Rectal smooth muscle tissue (tissue), 1 donor: ENCODE measurements around the gene LRPAP1.
"Not testable (repeated sequence)": the region's sequence is repeated elsewhere in the genome, so short reads cannot be mapped to it uniquely, and the experiment has no call there.

ENCODE experiments used
- H3K27ac ChIP-seq: one replicate; pipeline ENCODE4 v1.7.0; 2013; ENCODE audit warnings: low read depth, low read length, inconsistent platforms
- H3K27me3 ChIP-seq: one replicate; pipeline ENCODE4 v1.7.0; 2013; ENCODE audit warnings: low read length; ENCODE audit not compliant: control insufficient read depth, insufficient read depth
- H3K36me3 ChIP-seq: one replicate; pipeline ENCODE4 v1.7.0; 2013; ENCODE audit warnings: low read length; ENCODE audit not compliant: control insufficient read depth, insufficient read depth
- H3K4me1 ChIP-seq: one replicate; pipeline ENCODE4 v1.7.0; 2013; ENCODE audit warnings: low read length; ENCODE audit not compliant: control insufficient read depth, insufficient read depth
- H3K4me3 ChIP-seq: one replicate; pipeline ENCODE4 v1.7.0; 2013; ENCODE audit warnings: low read length
- H3K9ac ChIP-seq: one replicate; pipeline ENCODE4 v1.7.0; 2013; ENCODE audit warnings: low read length

Gene LRPAP1

GRCh38 chr4:3572363-3572762 is 40.1 kb upstream of the LRPAP1 start:
- no peaks in the 10 kb centered on the region for H3K36me3 ChIP-seq
- no peak overlapping the region for H3K27ac ChIP-seq
- H3K4me3 ChIP-seq: no peak overlapping the region
- H3K27me3 ChIP-seq: no peaks in the 10 kb centered on the region
- no peak overlapping the region for H3K9ac ChIP-seq
- H3K4me1 ChIP-seq: no peaks in the 10 kb centered on the region

DNA sequence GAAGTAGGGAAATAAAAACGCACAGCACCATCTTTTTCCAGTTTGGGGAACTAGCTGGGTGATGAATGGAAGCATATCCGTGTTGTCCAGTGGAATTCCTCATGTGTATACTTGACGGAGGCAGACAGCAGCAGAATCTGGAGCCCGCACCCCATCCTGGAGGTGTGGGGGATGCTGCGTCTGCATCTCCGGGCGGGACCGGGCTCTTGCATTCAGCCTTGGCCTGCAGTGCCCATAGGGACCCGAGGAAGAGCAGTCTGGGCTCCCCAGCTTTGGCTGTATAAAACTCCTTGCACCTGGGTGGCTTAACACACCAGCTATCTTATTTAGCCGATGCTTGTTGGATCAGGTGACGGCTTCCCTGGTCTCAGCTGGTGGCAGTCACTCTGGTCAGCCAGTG is 39.7 kb upstream of the LRPAP1 start:
- Histone ChIP-seq H3K9ac (no peak overlapping the region), H3K4me1 (no peaks in the 10 kb centered on the region), H3K27me3 (no peaks in the 10 kb centered on the region), H3K27ac (no peak overlapping the region), H3K4me3 (no peak overlapping the region), H3K36me3 (no peaks in the 10 kb centered on the region)

DNA sequence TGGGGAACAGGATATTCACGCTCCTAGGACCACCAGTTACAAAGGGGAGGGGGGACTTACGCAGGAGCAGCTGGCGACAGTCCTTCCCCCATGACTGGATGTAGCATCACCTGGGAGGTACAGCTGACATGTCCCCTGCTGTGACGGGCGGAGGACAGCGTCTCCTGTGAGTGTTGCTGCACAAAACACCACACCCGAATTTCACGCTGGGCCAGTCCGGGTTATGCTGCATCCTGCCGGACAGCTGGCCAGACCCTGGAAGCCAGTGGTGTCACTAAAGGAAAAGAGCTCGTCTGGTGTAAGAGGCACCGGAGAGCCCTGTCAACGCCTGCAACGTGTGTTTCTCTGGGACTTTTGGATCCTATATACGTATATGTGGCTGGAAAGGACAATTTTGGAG is 38.7 kb upstream of the LRPAP1 start:
- not testable (repeated sequence) for H3K36me3 ChIP-seq, H3K4me3 ChIP-seq

GRCh38 chr4:3569611-3570010 is 37.4 kb upstream of the LRPAP1 start:
- not testable (repeated sequence) for H3K27ac ChIP-seq, H3K4me1 ChIP-seq, H3K36me3 ChIP-seq, H3K9ac ChIP-seq, H3K27me3 ChIP-seq, H3K4me3 ChIP-seq

More for the DNA sequence above, 38.7 kb upstream of the LRPAP1 start:
- not testable (repeated sequence) for H3K27ac ChIP-seq, H3K4me1 ChIP-seq, H3K9ac ChIP-seq, H3K27me3 ChIP-seq

DNA sequence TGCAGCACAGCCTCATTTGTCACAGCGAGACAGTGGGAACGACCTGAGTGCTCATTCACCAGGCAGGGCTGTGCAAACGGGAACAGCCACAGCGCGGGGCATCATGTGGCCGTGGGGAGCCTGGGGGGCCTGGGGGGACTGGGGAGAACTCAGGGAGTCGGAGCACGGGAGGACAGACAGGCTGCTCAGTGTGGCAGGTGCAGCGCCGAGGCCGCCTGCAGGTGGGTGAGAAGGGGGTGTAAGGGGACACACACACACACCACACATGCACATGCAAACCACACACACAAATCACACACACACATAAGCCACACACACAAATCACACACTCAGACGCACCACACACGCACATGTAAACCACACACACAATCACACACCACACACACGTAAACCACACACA is 34.5 kb upstream of the LRPAP1 start:
- H3K4me3 ChIP-seq, H3K27ac ChIP-seq, H3K9ac ChIP-seq, H3K4me1 ChIP-seq, H3K27me3 ChIP-seq, H3K36me3 ChIP-seq: not testable (repeated sequence)

- H3K27ac ChIP-seq, H3K36me3 ChIP-seq, H3K9ac ChIP-seq, H3K4me3 ChIP-seq, H3K4me1 ChIP-seq, H3K27me3 ChIP-seq: not testable (repeated sequence)
These were observed 34.1 kb upstream of the LRPAP1 start for GRCh38 chr4:3566301-3566700.

DNA sequence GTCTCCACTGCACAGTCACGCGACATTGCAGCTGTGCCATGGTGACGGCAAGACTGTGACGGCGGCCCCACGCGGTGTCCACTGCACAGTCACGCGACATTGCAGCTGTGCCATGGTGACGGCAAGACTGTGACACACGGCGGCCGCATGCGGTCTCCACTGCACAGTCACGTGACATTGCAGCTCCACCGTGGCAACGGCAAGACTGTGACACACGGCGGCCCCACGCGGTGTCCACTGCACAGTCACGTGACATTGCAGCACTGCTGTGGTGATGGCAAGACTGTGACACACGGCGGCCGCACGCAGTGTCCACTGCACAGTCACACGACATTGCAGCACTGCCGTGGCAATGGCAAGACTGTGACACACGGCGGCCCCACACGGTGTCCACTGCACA is 32.7 kb upstream of the LRPAP1 start:
- H3K36me3 ChIP-seq, H3K27me3 ChIP-seq, H3K4me1 ChIP-seq, H3K4me3 ChIP-seq, H3K9ac ChIP-seq, H3K27ac ChIP-seq: not testable (repeated sequence)

DNA sequence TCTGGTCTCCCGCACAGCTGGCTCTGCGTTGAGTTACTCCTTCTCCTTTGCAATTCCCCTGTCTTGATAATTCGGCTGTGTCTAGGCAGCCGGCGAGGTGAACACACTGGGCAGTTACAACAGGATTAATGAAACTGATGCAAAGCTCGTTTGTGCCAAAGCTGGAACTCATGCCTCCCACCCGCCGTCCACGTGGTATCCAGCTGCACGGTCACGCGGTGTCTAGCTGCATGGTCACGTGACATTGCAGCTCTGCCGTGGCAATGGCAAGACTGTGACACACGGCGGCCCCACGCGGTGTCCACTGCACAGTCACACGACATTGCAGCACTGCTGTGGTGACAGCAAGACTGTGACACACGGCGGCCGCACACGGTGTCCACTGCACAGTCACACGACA is 31.2 kb upstream of the LRPAP1 start:
- Histone ChIP-seq H3K27me3 (no peaks in the 10 kb centered on the region), H3K9ac (no peak overlapping the region), H3K36me3 (no peaks in the 10 kb centered on the region), H3K4me1 (no peaks in the 10 kb centered on the region), H3K27ac (no peak overlapping the region), H3K4me3 (no peak overlapping the region)

DNA sequence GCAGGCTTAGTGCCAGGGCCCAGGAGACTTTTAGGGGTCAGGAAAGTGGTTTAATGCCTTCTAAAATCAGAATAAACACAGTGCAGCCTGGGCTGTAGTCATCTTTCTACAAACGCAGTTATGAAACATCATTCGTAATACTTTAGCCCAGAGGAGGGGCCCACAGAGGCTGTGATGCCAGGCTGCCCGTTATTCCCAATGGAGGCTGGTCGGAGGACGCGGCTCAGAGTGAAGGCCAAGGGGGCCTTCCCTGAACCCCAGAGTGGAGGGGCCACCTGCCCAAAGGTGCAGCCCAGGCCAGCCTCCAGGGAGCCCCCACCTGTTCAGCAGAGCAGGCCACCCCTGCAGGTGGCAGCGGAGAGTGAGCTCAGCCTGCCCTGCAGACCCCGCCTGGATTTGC is 29.9 kb upstream of the LRPAP1 start:
- not testable (repeated sequence) for H3K36me3 ChIP-seq, H3K4me3 ChIP-seq, H3K9ac ChIP-seq, H3K27ac ChIP-seq, H3K4me1 ChIP-seq, H3K27me3 ChIP-seq

DNA sequence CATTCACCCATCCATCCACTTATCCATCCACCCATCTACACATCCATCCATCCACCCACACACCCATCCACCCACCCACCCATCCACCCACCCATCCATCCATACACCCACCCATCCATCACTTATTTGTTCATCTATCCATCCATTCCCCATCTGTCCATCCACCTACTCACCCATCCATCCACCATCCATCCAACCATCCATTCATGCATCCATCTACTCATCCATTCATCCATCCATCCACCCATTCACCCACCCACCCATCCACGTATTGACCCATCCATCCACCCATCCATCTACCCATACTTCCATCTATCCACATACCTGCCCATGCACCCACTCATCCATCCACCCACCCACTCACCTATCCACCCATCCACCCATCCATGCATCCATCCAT is 28.2 kb upstream of the LRPAP1 start:
- not testable (repeated sequence) for H3K36me3 ChIP-seq

DNA sequence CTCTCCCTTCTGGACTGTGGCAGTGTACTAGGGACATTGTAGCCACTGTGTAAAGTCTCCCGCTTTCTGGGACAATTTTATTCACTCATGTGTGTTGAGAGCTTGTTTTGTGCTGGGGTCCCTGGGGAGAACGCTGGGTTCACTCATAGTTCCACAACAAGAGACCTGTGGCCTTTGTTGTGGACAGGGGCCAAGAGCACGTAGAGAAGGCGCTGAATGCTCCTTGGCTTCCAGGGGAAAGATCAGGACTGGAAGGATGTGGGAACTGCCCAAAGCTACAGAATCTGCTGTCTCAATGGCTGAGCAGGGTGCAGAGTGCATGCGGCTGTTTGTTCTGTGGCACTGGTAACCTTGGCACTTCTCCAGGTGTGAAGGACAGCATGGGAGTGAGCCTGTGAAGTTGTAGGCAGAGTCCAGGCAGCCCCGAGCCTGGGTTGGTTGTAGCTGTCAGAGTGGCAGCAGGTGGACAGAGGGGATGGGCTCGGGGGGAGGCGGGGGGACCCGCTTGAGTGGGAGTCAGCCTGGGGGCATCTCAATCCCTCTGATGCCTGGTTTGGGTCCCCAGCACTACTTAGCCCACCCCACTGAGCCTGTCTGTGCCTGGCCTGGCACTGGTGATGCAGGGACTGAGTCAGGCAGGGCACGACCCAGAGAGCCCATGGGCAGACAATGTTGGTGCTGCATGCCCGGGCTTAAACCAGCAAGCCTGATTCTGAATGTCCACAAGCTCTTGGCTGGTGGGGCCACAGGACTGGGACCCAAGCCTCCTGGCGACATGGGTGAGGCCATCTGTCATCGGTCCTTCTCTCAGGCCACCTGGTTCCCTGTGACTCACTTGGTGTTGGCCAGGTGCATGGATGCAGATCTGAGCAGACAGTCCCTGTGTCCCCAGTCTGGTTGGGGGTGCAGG is 27.4 kb upstream of the LRPAP1 start:
- H3K9ac ChIP-seq, H3K27ac ChIP-seq, H3K4me1 ChIP-seq, H3K27me3 ChIP-seq, H3K4me3 ChIP-seq, H3K36me3 ChIP-seq: not testable (repeated sequence)

More for the DNA sequence above, 28.2 kb upstream of the LRPAP1 start:
- not testable (repeated sequence) for H3K4me3 ChIP-seq, H3K27ac ChIP-seq, H3K9ac ChIP-seq, H3K27me3 ChIP-seq, H3K4me1 ChIP-seq

GRCh38 chr4:3558514-3558836 is 26.3 kb upstream of the LRPAP1 start:
- H3K4me3 ChIP-seq, H3K36me3 ChIP-seq, H3K27me3 ChIP-seq, H3K27ac ChIP-seq, H3K9ac ChIP-seq, H3K4me1 ChIP-seq: not testable (repeated sequence)

GRCh38 chr4:3557676-3558513 is 25.7 kb upstream of the LRPAP1 start:
- not testable (repeated sequence) for H3K4me1 ChIP-seq, H3K4me3 ChIP-seq, H3K27me3 ChIP-seq, H3K36me3 ChIP-seq, H3K9ac ChIP-seq, H3K27ac ChIP-seq
